ENCODE data around the gene ZNF263.

GRCh38 chr16:3283543-3284447 lies 504 bp downstream of the ZNF263 start:
- TF ChIP-seq CTCF (conservative IDR thresholded peaks at IDR 0.05 in 1 of 2, IDR thresholded peaks at IDR 0.05 in 1 of 2; ENCODE audit: extremely low read depth in 1 of 2, insufficient read depth in 1 of 2, low read depth in 1 of 2, low read length in 2 of 2) (no peak), EZH2 (IDR thresholded peaks at IDR 0.05; ENCODE audit: borderline replicate concordance, low read length) (no peak)
